Islet of Langerhans (tissue), 1 donor: Measurements from ENCODE around the gene XRN1.
"Not testable (repeated sequence)": the region's sequence is repeated elsewhere in the genome, so short reads cannot be mapped to it uniquely, and the experiment has no call there.

Experiments used
- FAIRE-seq: peaks from one replicate; lab custom pipeline; 2011; peaks lifted over from hg19 to GRCh38; lab: Jason Lieb, UNC

The XRN1 gene

DNA sequence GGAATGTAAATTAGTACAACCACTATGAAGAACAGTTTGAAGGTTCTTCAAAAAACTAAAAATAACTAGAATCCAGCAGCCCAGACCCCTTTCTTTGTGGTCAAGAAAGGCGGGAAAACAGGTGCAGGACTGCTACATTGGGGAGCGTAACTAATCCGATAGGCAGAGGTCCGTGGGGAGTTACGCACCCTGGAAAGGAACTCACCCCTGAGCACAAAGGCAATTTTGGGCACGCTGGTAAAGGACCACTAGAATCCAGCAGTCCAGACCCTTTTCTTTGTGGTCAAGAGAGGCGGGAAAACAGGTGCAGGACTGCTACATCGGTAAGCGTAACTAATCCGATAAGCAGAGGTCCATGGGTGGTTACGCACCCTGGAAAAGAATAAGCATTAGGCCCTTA is 9.7 kb downstream of the XRN1 start:
- FAIRE-seq, result not testable (repeated sequence)

DNA sequence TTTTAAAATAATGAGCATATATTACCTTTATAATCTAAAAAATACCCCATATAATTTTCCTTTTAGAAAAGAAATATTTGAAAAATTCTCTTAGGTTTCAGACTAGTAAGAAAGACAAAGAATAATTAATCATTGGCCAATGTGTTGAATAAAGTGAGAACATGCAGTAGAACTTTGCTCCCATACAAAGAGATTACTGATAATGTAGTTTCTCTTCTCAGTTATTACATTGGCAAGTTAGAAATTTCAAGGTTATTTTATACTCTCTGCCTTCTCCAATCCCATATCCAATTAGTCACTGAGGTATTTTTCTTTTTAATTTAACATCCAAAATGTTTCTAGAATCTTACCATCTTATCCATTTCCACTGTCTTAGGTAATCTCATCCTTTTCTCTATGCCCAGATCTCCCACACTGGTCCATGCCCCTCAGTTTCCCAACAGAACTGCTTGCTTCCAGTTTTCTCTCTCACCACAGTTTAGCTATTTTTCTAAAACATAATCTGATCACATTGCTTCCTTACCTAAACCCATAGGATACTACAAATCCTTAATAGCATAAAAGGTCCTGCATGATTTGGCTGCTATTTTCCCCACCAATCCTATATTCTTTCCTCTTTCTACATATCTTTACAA is 10.8 kb downstream of the XRN1 start:
- FAIRE-seq, result no peak

DNA sequence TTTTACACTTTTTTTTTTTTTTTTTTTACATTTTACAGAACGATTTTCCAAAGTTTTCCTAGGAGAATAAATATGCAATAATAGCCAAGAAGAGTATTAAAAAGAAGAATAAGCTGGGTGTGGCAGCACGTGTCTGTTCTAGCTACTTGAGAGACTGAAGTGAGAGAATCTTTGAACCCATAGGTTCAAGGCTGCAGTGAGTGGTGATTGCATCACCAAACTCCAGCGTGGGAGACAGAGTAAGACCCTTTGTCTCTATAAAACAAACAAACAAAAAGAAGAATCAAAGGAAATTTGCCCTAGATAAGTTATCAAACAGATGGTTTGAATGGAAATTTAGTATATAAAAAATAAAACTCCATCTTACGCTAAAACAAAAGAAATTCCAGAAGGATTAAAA is 13.3 kb downstream of the XRN1 start:
- FAIRE-seq, result no peak

DNA sequence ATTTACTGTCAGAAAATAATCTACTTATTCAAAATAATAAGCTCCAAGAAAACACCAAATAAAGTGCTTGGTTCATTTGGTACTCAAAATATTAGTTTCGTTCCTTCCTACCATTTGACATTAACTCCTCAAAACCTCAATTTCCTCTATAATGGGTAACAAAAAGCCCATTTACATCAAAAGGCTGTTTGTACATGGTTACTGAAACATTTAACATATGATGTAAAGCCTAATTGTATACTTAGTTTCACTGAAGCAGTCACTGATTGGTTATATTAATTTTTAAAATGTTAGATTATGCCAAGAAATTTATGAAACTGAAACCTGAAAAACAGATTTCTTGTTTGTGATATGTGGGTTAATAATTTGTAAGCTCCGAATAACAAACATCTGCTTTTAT is 14.7 kb downstream of the XRN1 start:
- FAIRE-seq, result peak; percentile 85

DNA sequence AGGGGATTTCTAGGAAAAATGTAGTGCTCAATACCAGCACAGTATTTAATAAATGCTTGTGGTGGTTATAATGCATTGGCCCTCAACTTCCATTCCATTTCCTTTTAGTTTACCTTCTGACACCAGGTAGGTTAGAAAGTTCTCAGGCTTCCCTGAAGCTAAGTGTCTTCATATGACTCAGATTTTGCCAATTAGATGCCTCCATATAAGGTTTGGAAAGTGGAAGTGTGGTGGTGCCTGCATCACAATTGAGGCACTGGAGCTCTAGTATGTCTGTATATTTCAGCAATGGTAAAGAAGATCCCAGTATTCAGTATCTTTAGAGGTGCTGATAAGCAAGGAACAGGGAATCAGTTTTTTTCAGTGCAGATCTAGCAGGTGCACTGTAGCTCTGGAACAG is 18.3 kb downstream of the XRN1 start:
- FAIRE-seq, result no peak

DNA sequence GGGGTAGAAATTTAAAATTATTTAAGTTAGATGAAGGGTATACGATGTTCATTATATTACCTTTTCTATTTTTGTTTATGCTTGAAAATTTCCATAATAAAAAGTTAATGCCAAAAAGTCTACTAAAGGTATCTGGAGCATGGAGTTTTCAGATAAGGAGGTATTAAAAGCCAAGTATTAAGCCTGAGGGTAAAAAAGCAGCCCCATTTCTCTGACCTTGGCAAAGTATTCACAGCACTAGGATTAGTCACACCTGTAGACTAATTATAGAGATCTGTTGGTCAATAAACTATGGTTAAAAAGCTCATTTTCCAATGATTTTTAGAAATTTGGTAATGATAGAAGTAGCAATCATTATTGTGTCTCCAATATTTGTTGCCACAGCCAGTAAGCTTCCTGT is 23.1 kb downstream of the XRN1 start:
- FAIRE-seq, result no peak

DNA sequence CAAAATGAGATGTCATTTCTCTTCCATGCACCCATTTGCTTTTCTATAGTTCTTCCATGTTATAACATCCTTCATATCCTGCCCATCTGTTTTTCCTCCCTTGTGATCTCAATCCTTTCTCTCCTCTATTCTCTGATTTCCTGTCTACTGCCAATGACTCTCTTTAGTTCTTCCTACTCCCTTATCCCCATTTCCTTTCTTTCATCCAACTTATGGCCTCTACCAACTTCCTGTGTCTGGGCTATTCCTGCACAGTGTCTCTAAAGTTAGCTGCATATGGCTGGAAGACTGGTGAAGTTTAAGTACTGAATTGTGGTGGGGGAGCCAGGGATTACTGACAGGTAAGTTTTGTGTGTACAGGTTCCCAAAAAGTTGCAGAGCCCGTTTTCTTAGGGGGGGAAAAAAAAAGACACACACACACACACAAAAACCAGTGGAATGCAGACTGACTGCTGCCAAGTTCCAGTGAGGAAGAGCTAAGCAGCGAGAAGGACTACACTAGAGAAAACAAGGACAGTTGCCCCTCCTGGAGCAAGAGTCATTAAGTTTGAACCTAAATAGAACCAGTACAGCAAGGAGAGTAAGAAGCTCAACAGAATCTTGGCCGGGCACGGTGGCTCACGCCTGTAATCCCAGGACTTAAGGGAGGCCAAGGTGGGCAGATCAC is 28.8 kb downstream of the XRN1 start:
- no peak for FAIRE-seq

DNA sequence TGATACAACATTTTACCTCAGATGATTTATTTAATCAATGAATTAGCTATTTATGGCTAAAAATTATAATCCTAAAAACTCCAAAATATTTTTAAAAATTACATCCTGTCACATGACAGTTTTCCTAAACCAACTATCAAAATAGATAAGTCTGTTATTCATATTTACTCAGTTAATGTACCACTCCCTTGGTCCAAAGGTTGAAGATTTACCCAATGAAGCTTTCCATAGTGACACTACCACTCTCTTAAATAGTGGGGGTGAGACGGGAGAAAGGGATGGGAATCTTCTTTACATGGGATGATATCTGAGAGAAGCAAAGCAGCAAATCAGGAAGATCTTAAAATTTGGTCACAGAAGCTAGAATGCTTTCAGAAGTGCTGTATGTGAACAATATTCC is 30.5 kb downstream of the XRN1 start:
- no peak for FAIRE-seq

DNA sequence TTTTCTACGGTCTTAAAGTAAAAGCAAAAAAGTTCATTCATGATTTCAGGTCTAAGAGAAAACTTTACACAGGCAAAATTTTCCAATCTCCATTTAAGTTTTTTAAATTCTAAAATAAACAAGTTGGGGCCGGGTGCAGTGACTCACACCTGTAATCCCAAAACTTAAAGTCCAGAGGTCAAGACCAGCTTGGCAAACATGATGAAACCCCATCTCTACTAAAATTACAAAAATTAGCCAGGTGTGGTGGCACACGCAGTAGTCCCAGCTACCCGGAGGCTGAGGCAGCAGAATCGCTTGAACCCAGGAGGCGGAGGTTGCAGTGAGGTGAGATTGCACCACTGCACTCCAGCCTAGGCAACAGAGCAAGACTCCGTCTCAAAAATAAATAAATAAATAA is 47.3 kb downstream of the XRN1 start:
- FAIRE-seq, result not testable (repeated sequence)

DNA sequence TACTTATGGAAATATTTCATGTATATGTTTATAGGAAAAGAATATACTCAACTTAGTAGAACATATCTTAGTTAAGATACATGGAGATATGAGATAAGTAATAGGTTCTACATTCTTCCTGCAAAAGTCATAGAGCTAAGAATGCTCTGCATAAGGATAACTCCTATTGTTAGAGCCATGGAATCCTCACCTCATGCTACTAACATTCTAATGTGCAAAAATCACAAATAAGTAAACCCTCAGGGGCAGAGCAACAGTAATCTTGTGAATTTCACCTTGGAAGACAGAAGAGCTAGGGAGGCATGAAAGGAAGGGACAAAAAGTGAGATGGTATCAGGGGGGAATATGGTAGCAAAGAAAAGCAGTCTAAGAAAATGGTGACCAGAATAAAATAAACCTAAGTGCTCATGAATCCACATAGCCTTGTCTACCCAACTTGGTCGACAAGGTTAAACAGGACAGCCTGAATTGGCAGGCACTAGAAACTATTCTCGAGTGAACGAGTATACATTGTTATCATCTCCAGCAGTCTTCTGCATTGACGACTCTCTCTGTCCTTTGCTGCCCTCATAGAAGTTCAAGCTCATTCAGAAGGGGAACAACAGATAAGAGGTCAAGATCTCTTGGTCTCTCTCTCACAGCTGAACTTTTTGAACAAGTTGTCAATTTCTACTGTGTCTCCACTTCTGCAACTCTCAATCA is 52.8 kb downstream of the XRN1 start:
- FAIRE-seq, result no peak

DNA sequence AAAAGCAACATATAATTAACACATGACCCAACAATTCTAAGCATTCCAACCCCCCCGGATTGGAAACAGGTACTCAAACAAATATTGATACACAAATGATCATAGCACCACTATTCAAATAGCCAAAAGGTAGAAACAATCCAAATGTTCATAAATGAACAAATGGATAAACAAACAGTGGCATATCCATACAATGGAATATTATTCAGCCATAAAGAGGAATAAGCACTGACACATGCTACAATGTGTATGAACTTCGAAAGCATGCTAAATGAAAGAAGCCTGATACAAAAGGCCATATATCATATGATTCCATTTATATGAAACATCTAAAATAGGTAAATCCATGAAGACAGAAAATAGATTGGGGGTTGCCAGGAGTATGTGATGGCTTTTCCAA is 62.8 kb downstream of the XRN1 start:
- FAIRE-seq, result no peak

DNA sequence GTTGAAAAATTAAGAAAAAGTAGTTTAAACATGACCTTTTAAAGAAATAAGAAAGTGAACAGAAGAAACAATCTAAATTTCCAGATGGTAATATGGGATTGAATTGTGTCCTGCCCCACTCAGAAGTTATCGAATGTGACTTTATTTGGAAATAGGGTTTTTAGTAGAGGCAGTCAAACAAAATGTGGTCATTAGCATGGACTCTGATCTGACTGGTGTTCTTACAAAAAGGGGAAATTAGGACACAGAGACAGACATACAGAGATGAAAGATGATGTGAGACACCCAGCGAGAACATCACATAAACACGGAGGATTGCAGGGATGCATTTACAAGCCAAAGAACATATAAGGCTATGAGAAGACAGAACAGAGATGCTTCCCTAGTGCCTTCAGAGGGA is 73.2 kb downstream of the XRN1 start:
- FAIRE-seq, result no peak

DNA sequence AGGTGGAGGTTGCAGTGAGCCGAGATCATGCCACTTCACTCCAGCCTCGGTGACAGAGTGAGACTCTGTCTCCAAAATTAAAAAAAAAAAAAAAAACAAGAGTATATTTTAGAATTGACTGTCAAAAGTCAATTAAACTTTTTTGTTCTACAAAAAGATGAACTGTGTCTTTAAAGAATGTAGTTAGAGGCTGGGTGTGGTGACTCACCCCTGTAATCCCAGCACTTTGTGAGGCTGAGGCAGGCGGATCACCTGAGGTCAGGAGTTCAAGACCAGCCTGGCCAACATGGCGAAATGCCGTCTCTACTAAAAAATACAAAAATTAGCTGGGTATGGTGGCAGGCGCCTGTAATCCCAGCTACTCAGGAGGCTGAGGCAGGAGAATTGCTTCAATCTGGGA is 78.3 kb downstream of the XRN1 start:
- FAIRE-seq, result not testable (repeated sequence)

DNA sequence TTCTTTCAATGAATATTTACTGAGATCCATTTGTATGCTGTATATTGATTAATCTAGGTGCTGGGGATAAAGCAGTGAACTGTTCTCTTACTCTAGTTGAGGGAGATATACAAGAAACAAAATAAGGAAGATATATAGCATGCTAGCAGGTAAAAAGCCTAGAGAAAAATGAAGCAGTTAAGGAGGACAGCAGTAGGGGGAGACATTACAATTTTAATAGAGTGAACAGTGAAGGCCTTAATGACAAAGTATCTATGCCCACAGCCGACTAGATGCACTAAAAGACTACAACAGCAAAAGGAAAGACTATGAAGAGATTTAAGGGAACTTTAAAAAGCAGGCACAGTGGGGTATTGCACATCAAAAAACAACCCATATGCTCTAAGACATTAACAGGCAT is 81.4 kb downstream of the XRN1 start:
- FAIRE-seq, result no peak

DNA sequence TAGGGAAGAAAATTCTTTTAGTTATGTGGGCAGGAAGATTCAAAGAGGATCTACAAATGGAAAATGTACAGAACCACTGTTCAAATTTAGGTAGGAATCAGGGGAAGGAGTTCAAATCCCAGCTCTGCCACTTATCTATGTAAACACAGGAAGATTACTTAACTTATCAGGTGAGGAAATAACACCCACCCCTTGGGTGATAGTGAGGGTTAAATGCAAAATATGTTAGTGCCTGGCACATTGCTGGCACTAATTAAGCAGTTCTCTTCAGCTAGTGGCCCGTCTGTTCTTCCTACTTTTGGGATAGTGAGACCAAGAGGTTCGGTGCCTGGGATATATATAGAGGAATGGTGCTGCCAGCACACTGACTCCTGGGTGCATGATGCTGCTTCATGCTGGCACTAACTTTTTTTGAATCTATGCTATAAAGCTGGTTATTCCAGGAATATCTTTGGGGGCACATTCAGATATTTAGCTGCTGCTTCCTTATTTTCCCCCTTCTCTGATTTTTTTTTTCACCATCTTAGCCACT is 83.8 kb downstream of the XRN1 start:
- no peak for FAIRE-seq

DNA sequence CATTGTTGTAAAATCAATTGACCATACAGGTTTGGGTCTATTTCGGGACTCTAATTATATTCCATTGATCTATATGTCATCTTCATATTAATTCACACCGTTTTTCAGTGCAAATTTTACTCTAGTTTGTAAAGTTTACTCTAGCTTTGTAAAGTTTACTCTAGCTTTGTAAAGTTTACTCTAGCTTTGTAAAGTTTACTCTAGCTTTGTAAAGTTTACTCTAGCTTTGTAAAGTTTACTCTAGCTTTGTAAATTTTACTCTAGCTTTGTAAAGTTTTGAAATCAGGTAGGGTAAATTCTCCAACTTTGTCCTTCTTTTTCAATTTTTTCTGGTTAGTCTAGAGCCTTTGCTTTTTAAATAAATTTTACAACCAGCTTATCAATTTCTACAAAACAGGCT is 84.4 kb downstream of the XRN1 start:
- peak; percentile 5 for FAIRE-seq

DNA sequence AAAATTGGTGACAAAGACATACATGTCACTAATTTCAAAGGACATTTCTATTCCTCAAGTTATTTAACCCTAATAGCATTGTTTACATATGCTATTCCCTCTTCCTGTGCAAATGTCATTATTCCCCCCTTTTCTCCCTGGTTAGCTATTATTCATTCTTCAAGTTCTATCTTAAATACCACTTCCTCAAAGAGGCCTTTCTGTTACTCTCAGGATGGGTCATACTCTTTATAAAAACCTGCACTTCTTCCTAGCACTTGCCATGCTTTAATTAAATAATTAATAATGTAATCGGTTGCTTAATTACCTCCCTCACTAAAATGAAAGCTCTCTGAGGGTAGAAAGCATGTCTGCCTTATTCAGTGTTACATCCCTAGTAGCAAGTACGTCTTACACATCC is 88.5 kb downstream of the XRN1 start:
- FAIRE-seq, result no peak

DNA sequence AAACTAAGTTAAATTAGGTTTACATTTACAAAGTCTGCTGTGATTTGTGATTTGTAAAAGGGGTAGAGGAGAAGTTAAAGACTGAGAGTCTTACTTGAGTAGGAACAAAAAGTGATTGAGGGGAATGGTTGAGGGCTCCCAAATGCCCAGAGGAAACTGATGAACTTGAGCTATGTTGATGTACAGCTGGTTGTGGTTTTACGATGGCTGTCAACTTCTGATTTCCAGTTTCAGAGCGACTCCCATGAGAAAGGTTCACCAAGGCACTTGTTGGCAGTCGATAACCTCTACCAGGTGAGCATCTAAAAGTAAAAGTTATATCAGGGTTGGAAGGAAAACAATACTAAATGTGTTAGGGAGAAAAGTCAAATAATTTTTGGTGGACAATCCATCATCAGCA is 91.0 kb downstream of the XRN1 start:
- FAIRE-seq, result no peak

DNA sequence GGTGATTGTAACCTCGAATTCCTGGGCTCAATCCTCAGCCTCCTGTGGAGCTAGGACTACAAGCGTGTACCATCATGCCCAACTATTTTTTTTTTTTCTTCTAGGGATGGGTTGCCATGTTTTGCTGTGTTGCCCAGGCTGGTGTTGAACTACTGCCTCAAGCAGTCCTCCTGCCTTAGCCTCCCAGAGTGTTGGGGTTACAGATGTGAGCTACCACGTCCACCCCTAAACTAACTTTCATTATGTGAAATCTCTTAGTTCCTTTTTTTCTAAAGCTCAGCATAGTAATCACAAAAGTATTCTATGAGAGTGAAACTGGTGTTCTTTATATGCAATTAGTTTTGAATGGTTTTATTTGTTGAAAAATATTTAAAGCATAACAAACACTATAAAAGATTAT is 92.1 kb downstream of the XRN1 start:
- FAIRE-seq, result no peak

DNA sequence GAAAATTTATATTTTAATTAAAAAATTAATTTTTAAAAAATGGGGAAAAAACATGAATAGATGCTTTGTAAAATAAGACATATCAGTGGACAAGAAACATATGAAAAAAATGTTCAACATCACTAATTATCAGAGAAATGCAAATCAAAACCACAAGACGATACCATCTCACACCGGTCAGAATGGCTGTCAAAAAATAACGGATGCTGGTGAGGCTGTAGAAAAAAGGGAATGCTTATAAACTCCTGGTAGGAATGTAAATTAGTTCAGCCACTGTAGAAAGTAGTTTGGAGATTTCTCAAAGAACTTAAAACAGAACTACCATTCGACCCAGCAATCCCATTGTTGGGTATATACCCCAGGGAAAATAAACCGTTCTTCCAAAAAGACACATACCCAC is 93.8 kb downstream of the XRN1 start:
- FAIRE-seq, result no peak

DNA sequence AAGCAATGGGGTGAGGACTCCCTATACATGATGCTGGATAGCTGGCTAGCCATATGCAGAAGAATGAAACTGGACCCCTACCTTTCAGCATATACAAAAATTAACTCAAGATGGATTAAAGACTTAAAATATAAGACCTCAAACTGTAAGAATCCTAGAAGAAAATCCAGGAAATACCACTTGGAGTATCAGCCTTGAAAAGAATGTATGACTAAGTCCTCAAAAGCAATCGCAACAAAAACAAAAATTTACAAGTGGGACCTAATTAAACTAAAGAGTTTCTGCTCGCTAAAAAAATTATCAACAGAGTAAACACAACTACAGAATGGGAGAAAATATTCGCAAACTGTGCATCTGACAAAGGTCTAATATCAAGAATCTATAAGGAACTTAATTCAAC is 94.3 kb downstream of the XRN1 start:
- FAIRE-seq, result no peak

DNA sequence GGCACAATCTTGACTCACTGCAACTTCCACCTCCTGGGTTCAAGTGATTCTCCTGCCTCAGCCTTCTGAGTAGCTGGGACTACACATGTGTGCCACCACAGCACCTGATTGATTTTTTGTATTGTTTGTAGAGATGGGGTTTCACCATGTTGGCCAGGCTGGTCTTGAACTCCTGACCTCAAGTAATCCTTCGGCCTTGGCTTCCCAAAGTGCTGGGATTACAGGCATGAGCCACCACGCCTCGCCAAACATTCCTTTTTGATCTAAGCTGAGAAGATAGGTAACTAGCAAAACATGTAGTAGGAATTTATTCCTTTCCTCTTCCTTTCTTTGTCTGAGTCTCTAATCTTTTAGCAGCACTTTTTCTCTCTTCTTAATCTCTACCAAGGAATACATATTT is 95.1 kb downstream of the XRN1 start:
- FAIRE-seq, result not testable (repeated sequence)

DNA sequence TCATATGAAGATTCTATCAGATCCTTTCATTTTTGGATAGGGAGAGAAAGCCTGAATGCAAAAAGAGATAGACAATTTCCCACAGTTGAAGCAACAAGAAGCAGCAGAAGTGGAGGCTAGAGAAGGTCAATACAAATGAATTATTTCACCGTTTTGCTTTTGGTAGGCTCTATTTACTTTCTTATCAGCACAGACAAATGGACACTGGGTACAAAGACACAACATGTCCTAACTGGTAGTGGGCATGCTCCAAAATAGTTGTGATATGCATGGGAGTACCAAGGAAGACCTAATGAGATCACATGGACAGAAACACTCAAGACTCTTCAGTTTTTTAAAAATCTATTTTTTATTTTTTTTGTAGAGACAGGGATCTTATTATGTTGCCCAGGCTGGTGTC is 99.4 kb downstream of the XRN1 start:
- no peak for FAIRE-seq

DNA sequence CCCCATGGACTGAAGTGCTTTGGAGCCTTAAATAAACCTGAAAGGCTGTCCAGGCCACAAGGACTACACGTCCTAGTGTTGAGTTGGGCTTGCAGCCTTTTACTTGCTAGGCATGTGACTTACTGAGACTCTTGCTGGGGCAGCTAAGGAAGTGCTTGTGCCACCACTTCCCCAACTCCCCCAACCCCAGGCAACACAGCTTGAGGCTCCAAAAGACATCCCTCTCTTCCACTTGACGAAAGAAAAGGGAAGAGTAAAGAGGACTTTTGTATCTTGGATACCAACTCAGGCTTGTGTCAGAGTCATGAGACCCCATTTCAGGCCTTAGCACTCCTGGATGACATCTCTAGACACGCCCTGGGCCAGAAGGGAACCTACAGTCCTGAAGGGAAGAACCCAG is 109.8 kb downstream of the XRN1 start:
- no peak for FAIRE-seq
